Astrocyte of the spinal cord (primary cell): ENCODE data around the gene CACNA1C.

Experiments used
- DNase-seq: peaks from one replicate; pipeline ENCODE4 v3.0.0; 2011; ENCODE audit warnings: low read depth, low spot score
- H3K4me3 ChIP-seq: 2 replicates; pipeline ENCODE4 v1.5.1; 2011; ENCODE audit warnings: low read depth, mild to moderate bottlenecking, low read length, moderate library complexity
- in situ Hi-C: cut with HindIII; loops from 2 replicates; pipeline ENCODE4 v1.10.0; 2017; ENCODE audit warnings: low sequenced_read_pairs
- TF ChIP-seq, protein P1 (sequence below): IDR thresholded peaks from 2 replicates; pipeline ENCODE4 v1.5.1; 2012; ENCODE audit warnings: low read depth, mild to moderate bottlenecking, low read length, inconsistent platforms

CACNA1C gene

DNA sequence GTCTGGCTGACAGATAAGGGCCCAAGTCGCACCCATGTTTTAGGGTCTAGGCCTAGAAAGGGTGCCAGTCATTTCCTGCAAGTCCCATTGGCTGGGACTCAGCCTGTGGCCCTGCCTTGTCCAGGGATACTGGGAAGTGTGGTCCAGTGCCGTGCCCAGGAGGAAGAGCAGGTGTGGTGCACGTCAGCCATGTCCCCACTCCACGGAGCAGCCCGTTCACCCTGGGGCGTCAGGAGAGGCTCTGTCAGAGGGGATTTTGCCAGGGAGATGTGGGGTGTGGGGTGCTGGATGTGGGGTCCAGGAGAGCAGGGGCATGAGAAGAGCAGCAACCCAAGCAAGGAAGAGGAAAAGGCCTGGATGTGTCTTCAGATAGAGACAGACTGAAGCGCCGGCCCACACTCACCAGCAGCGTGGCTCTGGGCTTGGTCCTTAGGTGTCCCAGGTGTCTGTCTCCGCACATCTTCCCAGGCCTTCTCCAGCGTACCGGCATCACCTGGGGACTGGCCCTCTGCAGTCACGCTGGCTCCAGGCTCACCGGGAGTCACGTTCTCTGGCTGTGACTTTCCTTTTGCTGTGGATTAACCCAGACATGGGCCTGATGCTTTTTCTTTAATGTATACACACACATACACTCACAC is 138.2 kb downstream of the CACNA1C start:
- in situ Hi-C loops, result no loop called here
- H3K4me3 ChIP-seq, result no peak overlapping the region
- TF ChIP-seq, protein P1, sequence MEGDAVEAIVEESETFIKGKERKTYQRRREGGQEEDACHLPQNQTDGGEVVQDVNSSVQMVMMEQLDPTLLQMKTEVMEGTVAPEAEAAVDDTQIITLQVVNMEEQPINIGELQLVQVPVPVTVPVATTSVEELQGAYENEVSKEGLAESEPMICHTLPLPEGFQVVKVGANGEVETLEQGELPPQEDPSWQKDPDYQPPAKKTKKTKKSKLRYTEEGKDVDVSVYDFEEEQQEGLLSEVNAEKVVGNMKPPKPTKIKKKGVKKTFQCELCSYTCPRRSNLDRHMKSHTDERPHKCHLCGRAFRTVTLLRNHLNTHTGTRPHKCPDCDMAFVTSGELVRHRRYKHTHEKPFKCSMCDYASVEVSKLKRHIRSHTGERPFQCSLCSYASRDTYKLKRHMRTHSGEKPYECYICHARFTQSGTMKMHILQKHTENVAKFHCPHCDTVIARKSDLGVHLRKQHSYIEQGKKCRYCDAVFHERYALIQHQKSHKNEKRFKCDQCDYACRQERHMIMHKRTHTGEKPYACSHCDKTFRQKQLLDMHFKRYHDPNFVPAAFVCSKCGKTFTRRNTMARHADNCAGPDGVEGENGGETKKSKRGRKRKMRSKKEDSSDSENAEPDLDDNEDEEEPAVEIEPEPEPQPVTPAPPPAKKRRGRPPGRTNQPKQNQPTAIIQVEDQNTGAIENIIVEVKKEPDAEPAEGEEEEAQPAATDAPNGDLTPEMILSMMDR, result no peak
- no peak for DNase-seq

DNA sequence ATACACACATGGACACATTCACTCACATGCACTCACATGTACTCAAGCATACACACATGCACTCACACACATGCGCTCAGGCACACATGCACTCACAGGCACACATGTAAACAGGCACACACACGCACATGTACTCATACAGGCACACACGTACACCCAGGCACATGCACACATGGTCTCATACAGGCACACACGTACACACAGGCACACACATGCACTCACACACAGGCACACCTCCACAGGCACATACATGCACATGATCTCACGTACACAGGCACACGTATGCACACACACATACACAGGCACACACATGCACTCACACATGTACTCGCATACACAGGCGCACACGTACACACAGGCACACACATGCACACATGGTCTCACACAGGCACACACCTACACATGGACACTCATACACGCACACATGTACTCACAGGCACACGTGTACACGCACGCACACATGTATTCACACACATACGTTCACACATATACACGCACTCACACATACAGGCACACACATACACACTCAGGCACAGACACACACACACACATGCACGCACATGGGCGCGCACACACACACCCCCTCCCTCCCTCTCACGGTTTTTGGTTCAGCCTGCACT is 138.9 kb downstream of the CACNA1C start:
- in situ Hi-C loops, result no loop called here
- no peak overlapping the region for H3K4me3 ChIP-seq
- DNase-seq, result no peak
- TF ChIP-seq, protein P1, result no peak

DNA sequence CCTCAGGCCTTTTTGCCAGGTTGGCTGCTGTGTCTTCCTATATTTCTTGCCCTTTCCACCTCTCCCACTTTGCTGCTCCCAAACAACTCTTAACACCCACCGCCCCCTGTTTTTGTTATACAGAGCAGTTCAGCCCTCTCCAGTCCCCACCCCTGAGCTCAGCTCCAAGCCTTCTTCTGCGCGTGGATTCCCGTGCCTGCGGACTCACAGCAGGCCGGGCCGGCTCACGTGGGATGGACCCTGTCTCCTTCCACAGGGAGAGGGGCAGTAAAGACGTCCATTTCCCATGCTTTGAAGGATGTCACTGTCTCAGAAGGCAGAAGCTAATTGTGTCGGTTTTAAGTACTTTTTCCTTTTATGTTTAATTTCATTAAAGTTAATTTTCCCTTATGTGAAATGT is 139.4 kb downstream of the CACNA1C start:
- TF ChIP-seq, protein P1, result no peak
- no peak for DNase-seq
- in situ Hi-C loops, result no loop called here

DNA sequence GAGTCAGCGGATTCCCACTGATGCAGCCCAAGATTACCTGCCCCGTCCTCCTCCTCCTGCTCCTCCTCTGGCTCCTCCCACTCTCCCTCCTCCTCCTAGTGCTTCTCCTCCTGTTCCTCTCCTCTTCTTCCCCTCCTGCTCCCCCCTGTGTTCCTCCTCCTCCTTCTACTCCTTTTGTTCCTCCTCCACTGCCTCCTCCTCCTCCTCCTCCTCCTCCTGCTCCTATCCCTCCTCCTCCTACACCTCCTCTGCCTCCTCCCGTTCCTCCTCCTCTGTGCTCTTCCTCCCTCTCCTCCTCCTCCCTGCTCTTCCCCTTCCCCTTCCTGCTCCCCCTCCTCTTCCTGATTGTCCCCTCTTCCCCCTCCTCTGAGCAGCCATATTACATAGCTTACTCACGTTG is 141.3 kb downstream of the CACNA1C start:
- no peak overlapping the region for H3K4me3 ChIP-seq
- in situ Hi-C loops, result no loop called here
- no peak for DNase-seq
- TF ChIP-seq, protein P1, result no peak

More for the DNA sequence above, 139.4 kb downstream of the CACNA1C start:
- no peak overlapping the region for H3K4me3 ChIP-seq

DNA sequence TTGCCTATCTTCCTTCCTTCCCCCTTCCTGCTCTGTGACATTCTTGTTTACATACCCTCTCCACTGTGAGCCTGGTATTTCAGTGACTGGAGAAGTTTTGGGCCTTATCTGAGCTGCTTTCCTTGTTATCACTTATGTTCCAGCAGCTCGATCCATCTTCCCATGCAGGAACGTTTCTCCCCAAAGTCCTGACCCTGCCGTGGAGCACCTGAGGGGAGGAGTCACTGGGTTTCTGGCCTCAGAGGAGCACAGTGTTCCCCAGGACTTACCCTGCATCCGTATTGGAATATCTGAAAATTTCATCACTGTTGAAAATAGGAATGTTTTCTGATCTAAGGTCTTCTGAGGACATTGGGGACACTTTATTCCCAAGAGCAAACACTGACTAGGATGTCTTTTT is 141.8 kb downstream of the CACNA1C start:
- H3K4me3 ChIP-seq, result no peak overlapping the region
- in situ Hi-C loops, result no loop called here
- no peak for DNase-seq
- TF ChIP-seq, protein P1, result no peak

DNA sequence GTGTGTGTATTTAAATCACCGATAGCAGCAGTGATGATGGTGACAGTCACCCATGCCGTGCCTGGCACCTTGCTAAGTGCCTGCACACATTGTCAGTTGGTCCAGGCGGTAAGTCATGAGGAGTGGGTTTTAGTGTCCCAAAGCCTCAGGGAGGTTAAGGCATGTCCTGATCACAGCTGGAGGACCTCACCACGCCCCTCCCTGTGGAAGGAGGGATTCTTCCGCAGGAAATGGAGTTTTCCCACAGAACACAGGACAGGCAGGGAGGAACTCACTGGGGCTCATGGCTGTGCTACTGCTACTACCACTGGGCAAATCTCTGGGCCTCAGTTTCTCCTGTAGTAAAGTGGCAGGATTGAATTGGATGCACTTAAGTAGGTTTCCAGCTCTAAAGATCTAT is 142.3 kb downstream of the CACNA1C start:
- no peak for DNase-seq
- H3K4me3 ChIP-seq, result no peak overlapping the region
- in situ Hi-C loops, result no loop called here
- TF ChIP-seq, protein P1, result no peak
